Calu3 (cell line): ENCODE measurements around the gene UBD. TPM values are rescaled to one million over a fixed set of nuclear protein-coding genes. Genes with fewer than 3 reads are reported as not detected.

Experiments used
- BruUV-seq: library from RNA; stranded (reverse); fragments of 400-500 nt; replicated peaks from 2 replicates; lab custom pipeline; 2021; lab: Mats Ljungman, UMichigan
- CTCF ChIA-PET: fragments of 300-600 bp; sonication (Branson Sonifier 250); formaldehyde crosslinking; loops from one replicate; lab custom pipeline; 2022; ENCODE audit warnings: antibody characterized with exemption; lab: Charles Lee
- DNase-seq: peaks from one replicate; pipeline ENCODE4 v3.0.0; 2022
- H3K27ac Mint-ChIP-seq: one replicate; pipeline ENCODE4 v1.8.0; 2022; ENCODE audit warnings: mixed read lengths; ENCODE audit not compliant: unreplicated experiment
- H3K27me3 Mint-ChIP-seq: one replicate; pipeline ENCODE4 v1.8.0; 2022; ENCODE audit warnings: mixed read lengths; ENCODE audit not compliant: unreplicated experiment
- H3K36me3 Mint-ChIP-seq: one replicate; pipeline ENCODE4 v1.8.0; 2022; ENCODE audit warnings: mild to moderate bottlenecking, moderate library complexity, mixed read lengths; ENCODE audit not compliant: insufficient read depth, unreplicated experiment
- H3K4me1 Mint-ChIP-seq: one replicate; pipeline ENCODE4 v1.8.0; 2022; ENCODE audit warnings: mild to moderate bottlenecking, low read depth, mixed read lengths; ENCODE audit not compliant: unreplicated experiment
- H3K4me3 Mint-ChIP-seq: one replicate; pipeline ENCODE4 v1.8.0; 2022; ENCODE audit warnings: mild to moderate bottlenecking, low read depth, moderate library complexity, mixed read lengths; ENCODE audit not compliant: unreplicated experiment
- H3K9me3 Mint-ChIP-seq: one replicate; pipeline ENCODE4 v1.8.0; 2022; ENCODE audit warnings: low read depth, mixed read lengths; ENCODE audit not compliant: unreplicated experiment
- CTCF ChIP-seq: fragments of 200-600 bp; IDR thresholded peaks from one replicate; pipeline ENCODE4 v1.8.0; 2022; ENCODE audit warnings: antibody characterized with exemption; ENCODE audit not compliant: unreplicated experiment
- intact Hi-C: fragments of 100-400 bp; cut with micrococcal nuclease; formaldehyde crosslinking; loops from one replicate; pipeline ENCODE4 v1.10.0; 2022; ENCODE audit not compliant: unreplicated experiment
- total RNA-seq: library from RNA; stranded (reverse); gene quantifications from 2 replicates; pipeline ENCODE4 v1.2.3, GENCODE V29; 2022

The UBD gene
- total RNA-seq, 1 experiment from 2014 or later = 82.8 TPM

- no peaks in the 10 kb centered on the region for H3K9me3 Mint-ChIP-seq
- no TSS peak for BruUV-seq
- no peaks in the 10 kb centered on the region for H3K27me3 Mint-ChIP-seq
- peak; percentile 42 for DNase-seq
- TF ChIP-seq CTCF = peak; percentile 19
- peaks cover 6% of the 10 kb centered on the region for H3K36me3 Mint-ChIP-seq
- no peaks in the 10 kb centered on the region for H3K4me1 Mint-ChIP-seq
- intact Hi-C loops = no loop called here
- H3K4me3 Mint-ChIP-seq = no peak overlapping the region
- CTCF ChIA-PET = interaction anchor here (1.0 to 1.1 kb wide), 3 partner anchors 19 to 226 kb away, joined by 3 read pairs; partner anchors contain the start of gene OR12D1
- no peak overlapping the region for H3K27ac Mint-ChIP-seq
Measured at GRCh38 chr6:29602564-29603361, 43.2 kb upstream of the UBD start.

- intact Hi-C loops = no loop called here
- DNase-seq = no peak
- no TSS peak for BruUV-seq
- Mint-ChIP-seq H3K27me3 (no peaks in the 10 kb centered on the region), H3K4me1 (no peaks in the 10 kb centered on the region), H3K9me3 (no peaks in the 10 kb centered on the region), H3K36me3 (no peaks in the 10 kb centered on the region), H3K27ac (no peak overlapping the region), H3K4me3 (no peak overlapping the region)
- no peak for TF ChIP-seq CTCF
- CTCF ChIA-PET = no interaction called here
Measured at GRCh38 chr6:29598172-29598747, 38.7 kb upstream of the UBD start.

GRCh38 chr6:29597184-29597583, 37.7 kb upstream of the UBD start:
- Mint-ChIP-seq H3K4me1 (no peaks in the 10 kb centered on the region), H3K27ac (no peak overlapping the region), H3K4me3 (no peak overlapping the region), H3K9me3 (no peaks in the 10 kb centered on the region), H3K27me3 (no peaks in the 10 kb centered on the region), H3K36me3 (no peaks in the 10 kb centered on the region)
- intact Hi-C loops = no loop called here
- no TSS peak for BruUV-seq
- no peak for DNase-seq
- CTCF ChIA-PET = no interaction called here
- TF ChIP-seq CTCF = no peak

GRCh38 chr6:29596381-29596900, 36.9 kb upstream of the UBD start:
- H3K27ac Mint-ChIP-seq = no peak overlapping the region
- H3K27me3 Mint-ChIP-seq = no peaks in the 10 kb centered on the region
- intact Hi-C loops = no loop called here
- H3K4me3 Mint-ChIP-seq = no peak overlapping the region
- CTCF ChIA-PET = no interaction called here
- no peaks in the 10 kb centered on the region for H3K9me3 Mint-ChIP-seq
- no peak for TF ChIP-seq CTCF
- BruUV-seq = no TSS peak
- no peaks in the 10 kb centered on the region for H3K36me3 Mint-ChIP-seq
- H3K4me1 Mint-ChIP-seq = no peaks in the 10 kb centered on the region
- DNase-seq = no peak
